T-cell (primary cell): ENCODE data around the gene MGAT5. TPM values are rescaled to one million over a fixed set of nuclear protein-coding genes. Genes with fewer than 3 reads are reported as not detected.

Experiments
- ATAC-seq, 4 experiments: fragments of 200-7000 bp in 3 of 4; fragments of 150-1000 bp in 1 of 4; cut with Tn5 transposase; replicated peaks in 1 of 4; 1 replicate in 3 of 4; 2 replicates in 1 of 4; pipeline ENCODE4 v1.10.0; 2021; ENCODE audit warnings: moderate library complexity in 3 of 4, mild to moderate bottlenecking in 2 of 4, moderate number of reproducible peaks in 1 of 4
- CTCF ChIA-PET, 2 donors: fragments of 300-600 bp; sonication (Branson Sonifier 250); formaldehyde crosslinking; loops; one replicate each; lab custom pipeline; 2022; ENCODE audit warnings: antibody characterized with exemption in 2 of 2; lab: Charles Lee
- POLR2A ChIA-PET, 2 donors: fragments of 300-600 bp; sonication (Branson Sonifier 250); formaldehyde crosslinking; loops; one replicate each; lab custom pipeline; 2022; ENCODE audit warnings: antibody characterized with exemption in 2 of 2; lab: Charles Lee
- DNase-seq, 35 experiments: peaks; one replicate each; pipeline versions ENCODE4 v3.0.0 to v3.0.0-alpha.2; 2013 to 2023
- H3K27ac ChIP-seq: one replicate; pipeline ENCODE4 v1.5.1; 2013; ENCODE audit warnings: low read length
- H3K27me3 ChIP-seq, 2 experiments: replicated peaks in 1 of 2; 1 replicate in 1 of 2; 2 replicates in 1 of 2; pipeline versions ENCODE4 v1.6.1 to v1.7.0; 2013; ENCODE audit warnings: low read length in 1 of 2, mixed read lengths in 1 of 2; ENCODE audit not compliant: control insufficient read depth in 2 of 2, insufficient read depth in 2 of 2; ENCODE audit errors: extremely low read depth in 1 of 2
- H3K36me3 ChIP-seq, 2 donors: 1 replicate in 1 of 2; 2 replicates in 1 of 2; pipeline versions ENCODE4 v1.6.1 to v1.7.0; 2013; ENCODE audit warnings: low read length in 1 of 2; ENCODE audit not compliant: control insufficient read depth in 2 of 2, insufficient read depth in 1 of 2; ENCODE audit errors: extremely low read depth in 1 of 2
- H3K4me1 ChIP-seq, 2 experiments: 1 replicate in 1 of 2; 2 replicates in 1 of 2; pipeline versions ENCODE4 v1.6.1 to v1.7.0; 2013; ENCODE audit warnings: low read length in 2 of 2, mixed read lengths in 1 of 2; ENCODE audit not compliant: insufficient read depth in 2 of 2, control insufficient read depth in 1 of 2; ENCODE audit errors: extremely low read depth in 1 of 2
- H3K4me3 ChIP-seq, 2 donors: 1 replicate in 1 of 2; 2 replicates in 1 of 2; pipeline versions ENCODE4 v1.5.1 to v1.7.0; 2013; ENCODE audit warnings: mild to moderate bottlenecking in 2 of 2, low read length in 1 of 2, moderate library complexity in 1 of 2; ENCODE audit not compliant: control insufficient read depth in 1 of 2; ENCODE audit errors: extremely low read depth in 1 of 2
- H3K9me3 ChIP-seq: 2 replicates; pipeline ENCODE4 v1.7.0; 2013
- H3K27ac Mint-ChIP-seq, 2 donors: one replicate each; pipeline ENCODE4 v1.8.0; 2020 to 2021; ENCODE audit warnings: mild to moderate bottlenecking in 2 of 2, mixed read lengths in 2 of 2
- H3K27me3 Mint-ChIP-seq, 2 donors: one replicate each; pipeline ENCODE4 v1.8.0; 2021 to 2022; ENCODE audit warnings: mixed read lengths in 2 of 2
- H3K36me3 Mint-ChIP-seq: one replicate; pipeline ENCODE4 v1.8.0; 2021; ENCODE audit warnings: mixed read lengths
- H3K4me1 Mint-ChIP-seq, 3 donors: one replicate each; pipeline ENCODE4 v1.8.0; 2020 to 2022; ENCODE audit warnings: mixed read lengths in 3 of 3, mild to moderate bottlenecking in 1 of 3
- H3K4me3 Mint-ChIP-seq, 3 donors: one replicate each; pipeline ENCODE4 v1.8.0; 2020 to 2022; ENCODE audit warnings: mild to moderate bottlenecking in 3 of 3, mixed read lengths in 3 of 3, moderate library complexity in 3 of 3
- H3K9me3 Mint-ChIP-seq, 3 donors: one replicate each; pipeline ENCODE4 v1.8.0; 2020 to 2022; ENCODE audit warnings: mixed read lengths in 3 of 3
- WGBS: methylation state at CpG from one replicate; pipeline ENCODE4 v1.1.5; 2013; ENCODE audit warnings: missing lambda C conversion rate; ENCODE audit not compliant: insufficient coverage; 5-methylcytosine and 5-hydroxymethylcytosine counted together
- total RNA-seq, 35 experiments: library from RNA in 6 of 35; stranded (reverse) in 6 of 35; fragments of 120-200 nt in 1 of 35; gene quantifications; one replicate each; pipeline versions ENCODE4 v1.2.1 to v1.2.4 and lab custom pipeline; 2013 to 2026

MGAT5 gene
- total RNA-seq, 5 donors from 2014 or later (not counting 1 experiment from before 2014, with no cell fraction given) = 61.1 to 94.9 (median 81.8) TPM

DNA sequence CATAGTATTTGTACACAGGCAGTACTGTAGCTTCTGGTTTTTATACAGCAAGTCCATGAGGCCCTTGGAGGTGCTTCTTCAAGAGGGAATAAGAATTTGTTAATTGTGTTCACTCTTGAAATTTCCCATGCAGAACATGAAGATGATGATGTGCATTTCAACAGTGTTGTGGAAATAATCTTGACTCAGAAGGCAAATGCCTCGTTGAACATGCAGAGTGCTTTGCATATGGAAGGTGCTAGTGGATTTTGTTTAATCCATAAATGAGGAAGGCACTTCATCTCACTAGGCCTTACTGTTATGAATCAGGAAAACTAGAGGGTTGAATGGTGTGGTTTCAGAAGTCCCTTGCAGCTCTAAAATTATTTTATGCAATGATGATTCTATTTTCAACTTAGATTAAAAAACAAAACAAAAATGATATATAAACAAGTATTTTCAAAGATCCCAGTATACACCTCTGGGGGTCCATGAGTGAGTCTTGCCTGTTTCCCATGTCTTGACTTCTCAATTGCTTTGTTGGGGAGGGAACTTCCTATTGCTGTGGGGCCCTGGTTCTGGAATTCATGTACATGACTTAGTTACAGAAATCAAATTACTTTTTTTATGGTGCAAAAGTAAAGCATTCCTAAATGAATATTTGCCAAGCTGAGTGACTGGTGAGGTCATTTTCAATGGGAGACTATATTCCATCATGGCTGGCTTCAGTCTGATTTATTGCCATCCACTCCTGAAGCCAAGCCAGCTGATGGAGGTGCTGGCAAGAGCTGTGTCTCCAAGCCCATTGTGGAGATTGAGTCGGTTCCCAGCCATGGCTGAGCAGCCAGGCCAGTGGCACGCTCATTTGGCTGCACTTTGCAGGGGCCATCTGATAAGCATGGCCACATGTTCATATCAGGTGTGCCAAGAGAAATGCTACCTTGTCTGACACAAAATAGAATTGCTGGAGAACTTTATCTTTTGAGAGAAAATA lies 56.5 kb downstream of the MGAT5 start:
- H3K36me3 ChIP-seq = no peaks in the 10 kb centered on the region
- H3K27me3 ChIP-seq = no peaks in the 10 kb centered on the region
- ChIA-PET POLR2A (no interaction called here), CTCF (interaction anchor here in 1 of 2 donors (1.1 kb wide), 1 partner anchor 8 kb away, joined by 4 read pairs; no protein-coding TSS in a partner anchor)
- H3K4me3 ChIP-seq = no peak overlapping the region
- peaks cover 20 to 31% of the 10 kb centered on the region in 2 experiments for H3K4me1 ChIP-seq
- H3K9me3 ChIP-seq = no peaks in the 10 kb centered on the region
- H3K9me3 Mint-ChIP-seq = peaks cover 0 to 4% (median 3%) of the 10 kb centered on the region in 3 donors
- H3K4me1 Mint-ChIP-seq = peaks cover 68 to 88% (median 69%) of the 10 kb centered on the region in 3 donors
- H3K27ac ChIP-seq = no peak overlapping the region
- H3K27me3 Mint-ChIP-seq = no peaks in the 10 kb centered on the region
- peaks cover 30% of the 10 kb centered on the region for H3K36me3 Mint-ChIP-seq
- peak overlapping the region in 1 of 2 donors; percentile 5 for H3K27ac Mint-ChIP-seq
- ATAC-seq (no peak), DNase-seq (no peak)
- no peak overlapping the region for H3K4me3 Mint-ChIP-seq
- WGBS = 91% methylated on average over 3 of the region's 3 CpGs

DNA sequence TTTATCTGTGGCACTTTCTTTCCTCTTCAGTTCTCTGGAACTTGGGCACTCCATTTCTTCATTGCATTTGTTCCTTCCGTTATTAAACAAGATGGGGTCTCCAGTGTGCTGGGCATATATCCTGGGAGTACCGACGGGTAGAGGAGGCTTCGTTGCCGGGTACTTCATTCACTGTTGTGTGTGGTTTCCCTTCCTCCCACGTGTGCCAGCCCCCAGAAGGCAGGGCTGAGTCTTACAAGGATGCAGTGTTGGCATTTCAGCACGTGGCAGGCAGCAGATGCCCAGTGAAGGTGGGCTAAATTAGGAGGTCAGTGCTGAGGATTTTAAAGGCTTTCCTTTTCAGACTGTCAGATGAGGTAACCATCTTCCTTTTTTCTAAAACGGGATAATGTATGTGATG lies 58.6 kb downstream of the MGAT5 start:
- H3K36me3 Mint-ChIP-seq = peaks cover 33% of the 10 kb centered on the region
- Histone ChIP-seq H3K27ac (no peak overlapping the region), H3K36me3 (peaks cover 0 to 4% of the 10 kb centered on the region in 2 donors), H3K4me3 (no peak overlapping the region), H3K27me3 (no peaks in the 10 kb centered on the region), H3K9me3 (no peaks in the 10 kb centered on the region), H3K4me1 (peaks cover 15 to 31% of the 10 kb centered on the region in 2 experiments)
- ChIA-PET CTCF (no interaction called here), POLR2A (no interaction called here)
- no peak for DNase-seq
- H3K9me3 Mint-ChIP-seq = peaks cover 0 to 4% (median 3%) of the 10 kb centered on the region in 3 donors
- H3K4me3 Mint-ChIP-seq = peak overlapping the region; percentile 46 to 82 (median 67)
- H3K27ac Mint-ChIP-seq = peak overlapping the region; percentile 53 to 71
- peaks cover 62 to 87% (median 62%) of the 10 kb centered on the region in 3 donors for H3K4me1 Mint-ChIP-seq
- 30% methylated on average over 5 of the region's 8 CpGs for WGBS
- peak in 3 of 4 experiments; percentile 51 to 64 (median 51) for ATAC-seq
- no peaks in the 10 kb centered on the region for H3K27me3 Mint-ChIP-seq

DNA sequence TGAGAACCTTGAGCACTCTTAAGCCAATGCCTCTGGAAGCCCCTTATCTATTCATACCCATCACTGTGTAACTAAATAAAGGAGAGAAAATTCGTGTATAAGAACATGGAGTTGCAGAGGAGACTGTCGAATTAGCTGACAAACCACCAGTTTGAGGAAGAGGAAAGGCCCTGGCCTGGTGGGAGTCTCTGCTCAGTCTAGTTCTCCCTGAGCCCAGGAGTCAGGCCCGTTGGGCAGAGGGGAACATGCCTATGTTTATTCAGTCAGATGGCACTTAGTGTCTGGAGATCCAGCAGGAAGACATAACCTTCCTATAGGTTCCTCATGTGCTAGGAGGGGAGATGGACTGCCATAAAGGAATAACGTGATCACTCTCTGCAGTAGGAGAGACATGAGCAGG lies 60.3 kb downstream of the MGAT5 start:
- Histone ChIP-seq H3K4me1 (peaks cover 18 to 38% of the 10 kb centered on the region in 2 experiments), H3K27ac (no peak overlapping the region), H3K4me3 (no peak overlapping the region), H3K27me3 (no peaks in the 10 kb centered on the region), H3K9me3 (no peaks in the 10 kb centered on the region), H3K36me3 (peaks cover 4 to 20% of the 10 kb centered on the region in 2 donors)
- H3K36me3 Mint-ChIP-seq = peaks cover 40% of the 10 kb centered on the region
- ChIA-PET POLR2A (interaction anchor here in 1 of 2 donors (0.5 kb wide), 1 partner anchor 17 kb away, joined by 3 read pairs; no protein-coding TSS in a partner anchor), CTCF (no interaction called here)
- WGBS = 73% methylated on average over 3 of the region's 4 CpGs
- DNase-seq (no peak), ATAC-seq (no peak)
- H3K4me1 Mint-ChIP-seq = peaks cover 62 to 90% (median 67%) of the 10 kb centered on the region in 3 donors
- H3K4me3 Mint-ChIP-seq = no peak overlapping the region
- H3K9me3 Mint-ChIP-seq = no peaks in the 10 kb centered on the region
- peak overlapping the region; percentile 5 to 41 for H3K27ac Mint-ChIP-seq
- H3K27me3 Mint-ChIP-seq = no peaks in the 10 kb centered on the region

DNA sequence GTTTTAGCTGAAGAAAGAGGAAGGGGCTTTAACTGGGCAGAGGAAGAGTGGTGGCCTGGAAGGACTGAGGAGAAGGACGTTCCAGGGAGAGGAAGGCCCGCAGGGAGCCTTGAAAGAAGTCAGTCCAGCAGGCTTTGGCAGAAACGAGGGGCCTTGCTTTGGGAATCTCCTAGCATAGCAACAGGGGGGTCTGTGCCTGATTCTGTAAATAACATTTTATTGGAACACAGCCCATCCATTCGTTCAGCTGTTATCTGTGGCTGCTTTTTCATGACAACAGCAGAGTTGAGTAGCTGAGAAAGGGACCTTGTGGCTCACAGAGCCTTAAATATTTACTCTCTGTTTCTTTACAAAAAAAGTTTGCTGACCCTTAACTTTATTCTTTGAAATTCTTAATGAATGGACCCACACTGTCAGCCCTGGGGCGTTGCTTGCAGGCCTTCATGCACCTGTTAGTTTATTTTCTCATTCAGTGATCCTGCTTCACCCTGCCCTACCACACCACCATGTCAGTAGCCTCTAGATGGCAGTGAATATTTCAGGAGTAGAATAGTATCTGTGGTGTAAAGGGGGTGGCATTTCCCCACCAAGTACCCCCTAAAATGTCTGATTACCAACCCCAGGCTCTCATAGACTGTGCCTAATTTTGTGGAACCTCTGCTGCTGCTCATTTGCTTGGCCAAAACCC lies 61.0 kb downstream of the MGAT5 start:
- Histone ChIP-seq H3K4me3 (no peak overlapping the region), H3K36me3 (peaks cover 4 to 20% of the 10 kb centered on the region in 2 donors), H3K4me1 (peaks cover 24 to 44% of the 10 kb centered on the region in 2 experiments), H3K9me3 (no peaks in the 10 kb centered on the region), H3K27ac (no peak overlapping the region), H3K27me3 (no peaks in the 10 kb centered on the region)
- DNase-seq (no peak), ATAC-seq (no peak)
- ChIA-PET POLR2A (interaction anchor here in 1 of 2 donors (0.9 kb wide), 1 partner anchor 65 kb away, joined by 3 read pairs; no protein-coding TSS in a partner anchor), CTCF (no interaction called here)
- Mint-ChIP-seq H3K4me3 (no peak overlapping the region), H3K36me3 (peaks cover 36% of the 10 kb centered on the region), H3K27ac (peak overlapping the region in 1 of 2 donors; percentile 12), H3K9me3 (no peaks in the 10 kb centered on the region), H3K27me3 (no peaks in the 10 kb centered on the region), H3K4me1 (peaks cover 68 to 91% (median 70%) of the 10 kb centered on the region in 3 donors)
- WGBS = 73% methylated on average over 3 of the region's 5 CpGs

DNA sequence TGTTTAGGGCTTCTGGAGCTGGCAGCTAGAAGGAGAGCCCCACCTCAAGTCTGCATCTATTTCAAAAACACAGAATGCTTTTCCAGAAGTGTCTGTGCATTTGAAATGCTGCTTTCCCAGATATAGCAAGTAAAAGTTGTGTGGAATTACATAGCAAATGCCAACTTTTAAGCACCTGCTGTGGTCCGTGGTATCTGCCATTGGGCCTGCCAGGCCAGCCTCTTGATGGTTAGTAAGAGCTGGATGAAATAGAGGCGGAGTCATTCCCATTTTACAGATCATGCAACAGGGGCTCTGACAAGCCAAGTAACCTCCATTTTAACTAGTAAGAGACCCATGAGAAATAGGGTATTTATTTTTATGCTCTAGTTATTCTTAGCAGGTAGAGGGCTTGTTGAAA lies 61.6 kb downstream of the MGAT5 start:
- Histone ChIP-seq H3K36me3 (peaks cover 4 to 20% of the 10 kb centered on the region in 2 donors), H3K9me3 (no peaks in the 10 kb centered on the region), H3K27ac (no peak overlapping the region), H3K4me1 (peaks cover 30 to 50% of the 10 kb centered on the region in 2 experiments), H3K27me3 (no peaks in the 10 kb centered on the region), H3K4me3 (no peak overlapping the region)
- Mint-ChIP-seq H3K27ac (no peak overlapping the region), H3K36me3 (peaks cover 32% of the 10 kb centered on the region), H3K9me3 (no peaks in the 10 kb centered on the region), H3K4me3 (no peak overlapping the region), H3K27me3 (no peaks in the 10 kb centered on the region), H3K4me1 (peaks cover 74 to 91% (median 76%) of the 10 kb centered on the region in 3 donors)
- ChIA-PET POLR2A (interaction anchor here in 1 of 2 donors (0.9 kb wide), 1 partner anchor 65 kb away, joined by 3 read pairs; no protein-coding TSS in a partner anchor), CTCF (no interaction called here)
- ATAC-seq (no peak), DNase-seq (no peak)
- no CpG with 5 or more reads among the region's 2 CpGs for WGBS
